Measurements from ENCODE around the gene SEMA3A.
"Not testable (repeated sequence)": the region's sequence is repeated elsewhere in the genome, so short reads cannot be mapped to it uniquely, and the experiment has no call there.

The SEMA3A gene

GRCh38 chr7:84108119-84108518, 86.5 kb downstream of the SEMA3A start:
- DNase-seq, result no peak

- DNase-seq, result no peak
Observed at GRCh38 chr7:84107259-84107658, 87.3 kb downstream of the SEMA3A start.

- no peak for DNase-seq
Observed at GRCh38 chr7:84106291-84106690, 88.3 kb downstream of the SEMA3A start.

GRCh38 chr7:84105586-84105985, 89.0 kb downstream of the SEMA3A start:
- no peak for DNase-seq

GRCh38 chr7:84104826-84105225, 89.8 kb downstream of the SEMA3A start:
- no peak for DNase-seq

- DNase-seq, result no peak
Observed at GRCh38 chr7:84102213-84102612, 92.4 kb downstream of the SEMA3A start.

- no peak for DNase-seq
Observed at GRCh38 chr7:84100866-84101265, 93.7 kb downstream of the SEMA3A start.

- no peak for DNase-seq
Observed at GRCh38 chr7:84095971-84096370, 98.6 kb downstream of the SEMA3A start.

GRCh38 chr7:84092207-84092606, 102.4 kb downstream of the SEMA3A start:
- DNase-seq, result no peak

GRCh38 chr7:84091318-84091717, 103.3 kb downstream of the SEMA3A start:
- no peak for DNase-seq

- no peak for DNase-seq
Observed at GRCh38 chr7:84088802-84089201, 105.8 kb downstream of the SEMA3A start.

- DNase-seq, result no peak
Observed at GRCh38 chr7:84085998-84086397, 108.6 kb downstream of the SEMA3A start.

GRCh38 chr7:84085147-84085546, 109.4 kb downstream of the SEMA3A start:
- DNase-seq, result no peak

GRCh38 chr7:84083846-84084245, 110.7 kb downstream of the SEMA3A start:
- no peak for DNase-seq

- DNase-seq, result no peak
Observed at GRCh38 chr7:84081973-84082522, 112.5 kb downstream of the SEMA3A start.

GRCh38 chr7:84077336-84077735, 117.3 kb downstream of the SEMA3A start:
- no peak for DNase-seq

GRCh38 chr7:84076219-84076618, 118.4 kb downstream of the SEMA3A start:
- no peak for DNase-seq

- no peak for DNase-seq
Observed at GRCh38 chr7:84073186-84073875, 121.3 kb downstream of the SEMA3A start.

GRCh38 chr7:84070770-84071169, 123.8 kb downstream of the SEMA3A start:
- no peak for DNase-seq

GRCh38 chr7:84069999-84070500, 124.5 kb downstream of the SEMA3A start:
- DNase-seq, result no peak

GRCh38 chr7:84069033-84069432, 125.6 kb downstream of the SEMA3A start:
- DNase-seq, result no peak

- not testable (repeated sequence) for DNase-seq
Observed at GRCh38 chr7:84062489-84062901, 132.1 kb downstream of the SEMA3A start.

GRCh38 chr7:84060760-84061261, 133.8 kb downstream of the SEMA3A start:
- DNase-seq, result no peak

GRCh38 chr7:84060000-84060399, 134.6 kb downstream of the SEMA3A start:
- no peak for DNase-seq

Data from NCI-H526 (cell line).